CD4-positive, alpha-beta T cell treated with Interleukin-6 at 100 ng/mL for 8 hours (primary cell): ENCODE data around the gene C2orf92.
A peak's percentile ranks its signal among the peaks of the same experiment; 100 is the strongest.

Experiments
- DNase-seq: peaks from one replicate; pipeline ENCODE4 v3.0.0-alpha.2; 2020; ENCODE audit warnings: mixed read lengths, low spot score

Gene C2orf92

GRCh38 chr2:97730245-97730644 lies 60.7 kb downstream of the C2orf92 start:
- DNase-seq: no peak

DNA sequence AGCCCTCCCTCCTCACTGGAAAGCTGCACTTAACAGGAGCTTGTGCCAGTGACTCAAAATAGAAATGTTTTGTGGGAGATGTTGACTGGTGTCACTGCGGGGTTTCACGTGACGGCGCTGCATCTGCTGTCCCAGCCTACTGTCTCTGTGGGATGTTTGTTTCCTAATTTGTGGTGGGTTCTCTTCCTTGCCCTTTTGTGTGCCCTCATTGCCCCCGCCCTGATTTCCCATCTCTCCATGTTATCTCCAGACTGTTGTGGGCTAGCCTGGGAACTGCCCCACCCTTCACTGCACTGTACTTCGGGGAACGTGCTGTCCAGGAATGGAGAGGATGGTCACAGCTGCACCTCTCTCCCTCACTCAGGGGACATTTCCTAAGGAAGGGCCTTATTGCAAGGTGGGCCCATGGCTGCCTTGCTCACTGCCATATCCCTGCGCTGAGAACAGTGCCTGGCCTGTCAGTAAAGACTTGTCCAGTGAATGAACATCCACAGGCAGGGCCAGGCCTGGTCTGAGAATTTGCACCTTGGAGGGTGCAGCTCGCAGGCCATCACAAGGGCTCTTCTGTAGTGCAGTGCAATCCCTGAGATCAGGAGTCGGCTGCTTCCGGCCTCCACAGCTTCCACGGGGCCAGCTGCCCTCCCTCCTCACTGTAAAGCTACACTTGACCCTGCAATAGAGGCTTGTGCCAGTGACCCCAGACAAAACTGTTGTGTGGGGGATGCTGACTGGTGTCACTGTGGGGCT lies 61.9 kb downstream of the C2orf92 start:
- DNase-seq: no peak

DNA sequence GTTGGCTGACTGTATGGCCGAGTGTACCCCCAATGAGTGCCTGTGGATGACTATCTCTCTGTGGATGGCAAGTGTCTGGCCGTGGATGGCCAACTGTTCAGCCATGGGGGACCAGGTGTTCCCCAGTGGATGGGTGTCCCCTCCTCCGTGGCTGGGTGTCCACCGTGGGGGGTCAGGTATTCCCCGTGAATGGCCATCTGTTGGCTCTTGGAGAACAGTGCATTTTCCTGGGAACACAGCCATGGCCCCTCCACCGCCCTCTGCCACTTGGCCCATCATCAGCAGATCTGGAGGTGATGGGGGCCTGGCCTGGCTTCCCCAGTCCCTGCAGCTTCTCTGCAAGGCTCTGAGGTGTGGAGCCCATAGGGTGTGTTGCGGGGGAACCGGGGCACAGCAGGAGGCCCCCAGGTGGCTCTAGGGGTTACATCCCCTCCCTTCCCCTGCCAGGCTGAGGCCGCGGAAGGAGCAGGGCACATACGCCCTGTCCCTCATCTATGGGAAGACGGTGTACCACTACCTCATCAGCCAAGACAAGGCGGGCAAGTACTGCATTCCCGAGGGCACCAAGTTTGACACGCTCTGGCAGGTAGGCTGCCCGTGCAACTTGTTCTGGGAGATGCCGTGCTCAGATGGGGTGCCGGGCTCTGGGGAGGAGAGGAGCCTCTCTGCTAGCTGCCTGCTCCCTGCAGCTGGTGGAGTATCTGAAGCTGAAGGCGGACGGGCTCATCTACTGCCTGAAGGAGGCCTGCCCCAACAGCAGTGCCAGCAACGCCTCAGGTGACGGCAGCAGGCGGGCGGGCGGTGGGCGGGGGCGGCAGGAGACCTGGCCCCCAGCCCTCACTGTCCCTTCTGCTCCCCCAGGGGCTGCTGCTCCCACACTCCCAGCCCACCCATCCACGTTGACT lies 63.2 kb downstream of the C2orf92 start:
- no peak for DNase-seq

- DNase-seq: no peak
These were observed 64.0 kb downstream of the C2orf92 start for GRCh38 chr2:97733341-97734035.

DNA sequence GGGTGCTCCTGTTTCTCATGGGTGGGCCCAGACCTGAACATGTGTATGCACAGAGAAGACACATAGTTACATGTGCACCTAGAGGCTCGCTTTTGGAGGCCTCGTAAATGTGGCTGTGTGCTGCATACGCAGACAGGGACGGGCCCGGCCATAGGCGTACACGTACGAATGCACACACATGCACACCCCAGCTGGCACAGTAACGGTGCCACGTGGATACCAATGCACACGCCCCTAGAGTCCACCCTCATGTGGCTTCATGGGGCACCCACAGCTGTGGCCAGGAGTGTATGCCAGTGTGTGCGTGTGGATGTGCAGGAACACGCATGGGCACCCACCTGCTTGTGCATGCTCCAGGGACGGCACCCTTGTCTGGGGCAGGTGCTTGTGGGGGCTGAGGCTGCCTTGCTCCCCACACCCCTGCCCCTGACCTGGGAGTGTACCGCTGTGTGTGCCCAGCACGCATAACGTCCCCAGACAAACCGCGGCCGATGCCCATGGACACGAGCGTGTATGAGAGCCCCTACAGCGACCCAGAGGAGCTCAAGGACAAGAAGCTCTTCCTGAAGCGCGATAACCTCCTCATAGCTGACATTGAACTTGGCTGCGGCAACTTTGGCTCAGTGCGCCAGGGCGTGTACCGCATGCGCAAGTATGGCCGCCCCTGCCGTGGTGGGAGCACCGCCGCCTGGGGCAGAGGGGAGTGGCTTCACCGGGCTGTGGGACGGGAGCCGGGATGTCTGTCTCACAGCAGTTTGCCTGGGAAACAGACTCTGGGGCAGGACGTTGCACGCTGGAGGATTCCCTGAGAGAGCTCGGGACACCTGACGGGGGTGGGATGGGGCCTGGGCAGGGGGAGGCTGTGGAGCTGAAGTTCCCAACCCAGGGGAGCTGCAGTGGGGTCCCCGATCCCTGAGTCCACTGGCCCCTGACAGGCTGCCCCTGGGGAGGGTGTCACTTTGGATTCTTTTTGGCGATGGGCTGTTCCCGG lies 64.8 kb downstream of the C2orf92 start:
- DNase-seq: no peak

DNA sequence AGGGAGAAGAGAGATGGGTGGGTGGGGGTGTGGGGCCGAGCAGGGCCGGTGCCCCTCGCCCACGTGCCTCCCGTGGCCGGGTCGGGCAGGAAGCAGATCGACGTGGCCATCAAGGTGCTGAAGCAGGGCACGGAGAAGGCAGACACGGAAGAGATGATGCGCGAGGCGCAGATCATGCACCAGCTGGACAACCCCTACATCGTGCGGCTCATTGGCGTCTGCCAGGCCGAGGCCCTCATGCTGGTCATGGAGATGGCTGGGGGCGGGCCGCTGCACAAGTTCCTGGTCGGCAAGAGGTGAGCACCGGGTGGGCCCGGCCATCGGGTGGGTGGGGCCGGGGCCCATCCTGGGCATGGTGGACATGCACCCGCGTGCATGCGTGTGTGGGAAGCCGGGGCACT lies 65.6 kb downstream of the C2orf92 start:
- no peak for DNase-seq

DNA sequence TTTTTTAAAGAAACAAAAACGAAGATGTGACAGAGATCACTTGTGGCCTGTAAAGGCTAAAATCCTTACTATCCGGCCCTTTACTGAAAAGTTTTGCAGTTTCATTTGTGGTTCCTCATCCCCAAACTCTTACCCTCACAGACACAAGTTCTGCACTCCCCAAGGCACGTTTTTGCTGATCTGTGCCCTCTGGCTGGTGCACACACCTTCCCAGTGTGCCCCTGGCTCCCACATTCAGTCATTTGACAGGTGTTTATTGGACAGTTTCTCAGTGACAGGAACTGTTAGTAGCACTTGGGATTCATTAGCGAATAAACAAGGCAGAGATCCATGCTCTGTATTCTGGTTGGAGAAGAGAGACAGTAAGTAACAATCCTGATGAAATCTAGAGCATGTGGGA lies 66.7 kb downstream of the C2orf92 start:
- no peak for DNase-seq

DNA sequence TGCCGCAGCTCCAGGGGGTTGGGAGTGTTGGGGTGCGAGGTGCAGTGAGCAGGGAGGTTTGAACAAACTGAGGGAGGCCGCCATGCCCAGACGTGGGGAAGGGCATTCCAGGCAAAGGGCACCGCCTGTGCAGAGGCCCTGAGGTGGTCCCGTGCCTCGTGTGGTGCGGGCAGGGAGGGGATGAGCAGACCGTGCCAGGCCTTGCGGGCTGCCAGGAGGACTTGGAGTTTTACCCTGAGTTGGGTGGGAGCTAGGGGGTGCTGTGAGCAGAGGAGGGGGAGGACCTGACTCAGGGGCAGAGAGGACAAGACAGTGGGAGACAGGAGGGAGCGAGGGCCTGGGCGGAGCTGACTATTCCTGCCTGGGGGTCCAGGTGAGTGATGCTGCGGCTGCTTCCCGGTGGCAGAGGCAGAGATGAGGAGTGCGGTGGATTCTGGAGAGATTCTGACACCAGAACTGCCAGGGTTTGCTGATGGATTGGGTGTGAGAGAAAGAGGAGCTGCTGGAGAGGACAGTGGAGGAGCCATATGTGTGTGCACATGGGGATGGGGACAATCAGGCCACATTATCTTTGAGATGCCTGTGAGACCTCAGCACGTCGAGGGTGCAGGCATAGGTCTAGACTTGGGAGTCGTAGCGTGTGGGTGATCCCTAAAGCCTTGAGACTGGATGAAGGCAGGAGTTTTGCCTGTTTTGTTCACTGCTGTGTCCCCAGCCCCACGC lies 67.3 kb downstream of the C2orf92 start:
- DNase-seq: no peak

- no peak for DNase-seq
These were observed 68.1 kb downstream of the C2orf92 start for GRCh38 chr2:97737421-97738178.

- no peak for DNase-seq
These were observed 68.9 kb downstream of the C2orf92 start for GRCh38 chr2:97738179-97739019.

GRCh38 chr2:97739020-97739892 lies 69.7 kb downstream of the C2orf92 start:
- DNase-seq: no peak

DNA sequence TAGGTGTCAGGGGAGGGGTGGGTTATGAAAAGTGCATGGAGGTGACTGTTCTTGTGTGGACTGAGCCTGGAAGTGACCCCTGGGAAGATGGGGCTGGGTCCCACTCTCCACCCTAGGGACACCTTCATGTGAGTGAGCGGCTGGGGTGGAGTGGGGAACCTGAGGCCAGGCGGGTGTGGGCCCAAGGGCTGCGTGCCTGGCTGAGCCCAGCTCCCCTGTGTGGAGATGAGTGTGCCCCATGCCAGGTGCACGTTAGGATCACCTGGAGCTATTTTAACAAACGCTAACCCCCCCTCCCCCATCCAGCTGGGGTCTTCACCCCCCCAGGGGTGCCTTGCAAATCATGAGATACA lies 70.4 kb downstream of the C2orf92 start:
- no peak for DNase-seq

DNA sequence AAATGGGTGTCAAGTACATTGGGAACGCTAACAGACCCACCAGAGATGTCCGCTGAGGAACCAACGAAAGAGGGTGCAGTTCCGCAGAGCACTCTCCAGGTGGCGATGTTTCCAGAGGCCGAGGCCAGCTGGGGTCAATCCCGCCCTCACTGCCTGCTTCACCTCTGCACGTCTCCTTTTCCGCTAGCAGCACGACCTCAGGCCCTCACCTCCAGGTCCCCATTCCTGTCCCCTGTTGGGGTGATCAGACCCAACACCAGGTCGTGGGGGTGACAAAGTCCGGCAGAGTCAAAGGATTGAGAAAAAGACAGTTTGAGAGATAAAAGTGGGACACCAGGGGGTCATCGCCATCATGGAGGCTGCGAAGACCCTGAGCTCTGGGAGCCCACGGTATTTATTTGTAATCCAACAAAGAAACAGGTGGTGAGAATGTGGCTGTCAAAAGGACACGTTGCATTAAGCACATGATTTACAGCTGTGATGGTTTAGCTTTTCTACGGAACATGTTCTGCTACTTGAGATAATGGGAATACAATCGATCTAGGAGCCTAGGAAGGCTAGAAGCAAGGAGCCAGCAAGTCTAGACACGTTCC lies 71.2 kb downstream of the C2orf92 start:
- DNase-seq: peak; percentile 29

DNA sequence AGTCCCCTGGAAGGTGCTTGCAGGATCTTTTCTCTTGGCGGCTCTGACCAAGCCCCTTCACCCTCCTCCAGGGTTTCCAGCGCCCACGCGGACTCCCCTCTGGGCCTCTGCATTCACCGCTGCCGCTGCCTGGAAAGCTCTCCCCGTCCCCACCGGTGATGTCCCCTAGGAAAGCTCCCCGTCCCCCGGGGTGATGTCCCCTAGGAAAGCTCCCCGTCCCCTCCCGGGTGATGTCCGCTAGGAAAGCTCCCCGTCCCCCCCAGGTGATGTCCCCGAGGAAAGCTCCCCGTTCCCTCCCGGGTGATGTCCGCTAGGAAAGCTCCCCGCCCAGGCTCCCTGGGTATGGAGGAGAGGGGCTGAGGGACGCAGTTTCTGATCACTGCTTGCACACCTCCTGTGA lies 71.7 kb downstream of the C2orf92 start:
- DNase-seq: no peak

- DNase-seq: no peak
These were observed 72.2 kb downstream of the C2orf92 start for GRCh38 chr2:97741686-97742085.

DNA sequence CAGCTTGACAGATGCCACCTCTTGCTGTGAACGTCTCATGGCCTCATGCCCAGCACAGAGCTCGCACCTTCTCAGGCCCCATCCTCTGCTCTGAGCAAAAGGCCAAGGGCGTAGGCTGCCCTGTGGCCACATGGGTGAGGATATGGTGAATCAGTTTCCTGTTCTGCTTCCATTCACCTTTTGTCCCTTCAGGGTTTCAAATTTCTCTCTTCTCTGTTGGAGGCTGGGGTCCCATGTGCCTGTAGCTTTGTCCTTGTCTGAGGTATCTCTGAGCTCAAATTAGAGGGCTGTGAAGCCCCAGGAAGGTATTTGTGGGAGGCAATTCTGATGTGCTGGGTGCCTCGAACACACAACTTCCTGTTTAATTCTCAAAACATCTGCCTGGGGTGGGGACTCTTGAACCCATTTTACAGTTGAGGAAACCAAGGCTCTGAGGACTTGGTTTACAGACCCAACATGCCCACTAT lies 72.9 kb downstream of the C2orf92 start:
- no peak for DNase-seq

DNA sequence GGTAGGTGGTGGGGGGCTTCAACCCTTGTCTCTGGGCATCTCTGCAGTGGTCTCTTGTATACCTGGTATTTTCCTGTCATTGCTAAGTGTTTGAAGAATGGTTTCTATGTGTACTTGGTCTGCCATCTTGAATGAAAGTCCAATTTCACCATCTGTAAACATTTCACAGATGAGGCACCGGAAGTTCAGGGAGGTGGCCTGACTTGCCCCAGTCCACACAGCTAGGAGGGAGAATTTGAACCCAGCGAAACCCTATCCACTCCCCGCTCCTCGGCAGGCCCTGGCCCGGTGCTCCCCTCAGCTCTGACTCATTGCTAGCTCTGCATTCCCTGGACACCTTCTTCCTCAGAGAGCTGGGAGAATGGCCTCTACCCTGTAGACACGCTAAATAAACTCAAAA lies 74.4 kb downstream of the C2orf92 start:
- DNase-seq: no peak
